Common myeloid progenitor, CD34-positive (primary cell): ENCODE data around the gene INAVA.
A peak's percentile ranks its signal among the peaks of the same experiment; 100 is the strongest.

ENCODE experiments used
- CTCF ChIA-PET: fragments of 350-600 bp; sonication (Branson Sonifier 250); formaldehyde crosslinking; loops from one replicate; lab custom pipeline; 2021; ENCODE audit warnings: antibody characterized with exemption; lab: Charles Lee
- POLR2A ChIA-PET: fragments of 350-600 bp; sonication (Branson Sonifier 250); formaldehyde crosslinking; loops from one replicate; lab custom pipeline; 2021; ENCODE audit warnings: antibody characterized with exemption; lab: Charles Lee
- DNase-seq, 3 donors: peaks; one replicate each; pipeline versions ENCODE4 v3.0.0 to v3.0.0-alpha.2; 2013
- H3K27ac ChIP-seq, 2 experiments: 1 replicate in 1 of 2; 2 replicates in 1 of 2; pipeline ENCODE4 v1.7.0; 2013; ENCODE audit warnings: inconsistent platforms in 2 of 2, low read length in 2 of 2, mild to moderate bottlenecking in 2 of 2, low read depth in 1 of 2, moderate library complexity in 1 of 2; ENCODE audit not compliant: severe bottlenecking in 2 of 2, insufficient read depth in 1 of 2, poor library complexity in 1 of 2
- H3K27me3 ChIP-seq, 5 experiments: replicated peaks in 2 of 5; 1 replicate in 3 of 5; 2 replicates in 2 of 5; pipeline versions ENCODE4 v1.6.1 to v1.7.0; 2013; ENCODE audit warnings: low read length in 4 of 5, mild to moderate bottlenecking in 2 of 5, moderate library complexity in 2 of 5, inconsistent platforms in 1 of 5; ENCODE audit not compliant: insufficient read depth in 5 of 5, control insufficient read depth in 4 of 5
- H3K36me3 ChIP-seq, 4 experiments: 1 replicate in 2 of 4; 2 replicates in 2 of 4; pipeline versions ENCODE4 v1.6.1 to v1.7.0; 2013; ENCODE audit warnings: low read length in 3 of 4, control low read depth in 1 of 4, mild to moderate bottlenecking in 1 of 4; ENCODE audit not compliant: control insufficient read depth in 4 of 4, insufficient read depth in 4 of 4
- H3K4me1 ChIP-seq, 4 experiments: 1 replicate in 3 of 4; 2 replicates in 1 of 4; pipeline versions ENCODE4 v1.6.1 to v1.7.1; 2013; ENCODE audit warnings: low read length in 3 of 4, mild to moderate bottlenecking in 3 of 4, control low read depth in 1 of 4, inconsistent platforms in 1 of 4, moderate library complexity in 1 of 4; ENCODE audit not compliant: control insufficient read depth in 4 of 4, insufficient read depth in 4 of 4; ENCODE audit errors: control extremely low read depth in 1 of 4
- H3K4me3 ChIP-seq, 7 experiments: 1 replicate in 4 of 7; 2 replicates in 3 of 7; pipeline versions ENCODE4 v1.5.1 to v1.7.0; 2013; ENCODE audit warnings: mild to moderate bottlenecking in 7 of 7, low read length in 6 of 7, moderate library complexity in 6 of 7, inconsistent platforms in 2 of 7, low read depth in 2 of 7, control low read depth in 1 of 7; ENCODE audit not compliant: insufficient read depth in 4 of 7, control insufficient read depth in 1 of 7; ENCODE audit errors: extremely low read depth in 1 of 7
- H3K9me3 ChIP-seq, 5 experiments: 1 replicate in 4 of 5; 2 replicates in 1 of 5; pipeline versions ENCODE4 v1.6.1 to v1.7.1; 2013; ENCODE audit warnings: low read length in 4 of 5, mild to moderate bottlenecking in 2 of 5, inconsistent platforms in 1 of 5, low read depth in 1 of 5, moderate library complexity in 1 of 5; ENCODE audit not compliant: control insufficient read depth in 4 of 5, insufficient read depth in 2 of 5; ENCODE audit errors: control extremely low read depth in 1 of 5
- WGBS: methylation state at CpG from one replicate; pipeline ENCODE4 v1.1.5; 2013; ENCODE audit not compliant: insufficient coverage; 5-methylcytosine and 5-hydroxymethylcytosine counted together

The INAVA gene

GRCh38 chr1:200887036-200887435, 7.7 kb upstream of the INAVA start:
- Histone ChIP-seq H3K9me3 (no peaks in the 10 kb centered on the region), H3K4me1 (peaks cover 0 to 53% (median 35%) of the 10 kb centered on the region in 4 experiments), H3K27ac (no peak overlapping the region), H3K36me3 (no peaks in the 10 kb centered on the region), H3K4me3 (no peak overlapping the region), H3K27me3 (peaks cover 0 to 23% (median 15%) of the 10 kb centered on the region in 5 experiments)
- ChIA-PET POLR2A (no interaction called here), CTCF (interaction anchor here (2.0 kb wide), 1 partner anchor 14 kb away, joined by 6 read pairs; the partner anchor contains the start of gene GPR25)
- WGBS, result 95% methylated on average over 7 of the region's 11 CpGs
- no peak for DNase-seq

- H3K4me3 ChIP-seq, result peak overlapping the region in 2 of 7 experiments; percentile 11 to 51
- H3K4me1 ChIP-seq, result peaks cover 0 to 61% (median 36%) of the 10 kb centered on the region in 4 experiments
- no peaks in the 10 kb centered on the region for H3K9me3 ChIP-seq
- POLR2A ChIA-PET, result interaction anchor here (0.6 kb wide), 1 partner anchor 1769 kb away, joined by 6 read pairs; no protein-coding TSS in a partner anchor
- WGBS, result 59% methylated on average over 9 of the region's 9 CpGs
- H3K27ac ChIP-seq, result no peak overlapping the region
- DNase-seq, result no peak
- no peaks in the 10 kb centered on the region for H3K36me3 ChIP-seq
- H3K27me3 ChIP-seq, result peaks cover 0 to 30% (median 23%) of the 10 kb centered on the region in 5 experiments
- CTCF ChIA-PET, result interaction anchor here (0.6 to 2.0 kb wide), 5 partner anchors 12 to 391 kb away, joined by 3 to 6 read pairs (median 4); partner anchors contain the start of gene GPR25
Observed at GRCh38 chr1:200887772-200888348, 6.8 kb upstream of the INAVA start.

- ChIA-PET POLR2A (interaction anchor here (0.6 kb wide), 1 partner anchor 1770 kb away, joined by 6 read pairs; no protein-coding TSS in a partner anchor), CTCF (interaction anchor here (0.6 to 2.0 kb wide), 5 partner anchors 12 to 390 kb away, joined by 3 to 6 read pairs (median 4); partner anchors contain the start of gene GPR25)
- DNase-seq, result peak; percentile 38 to 88 (median 82)
- H3K4me3 ChIP-seq, result peak overlapping the region in 3 of 7 experiments; percentile 4 to 51 (median 33)
- no peak overlapping the region for H3K27ac ChIP-seq
- H3K4me1 ChIP-seq, result peaks cover 0 to 61% (median 36%) of the 10 kb centered on the region in 4 experiments
- H3K27me3 ChIP-seq, result peaks cover 0 to 31% (median 28%) of the 10 kb centered on the region in 5 experiments
- no peaks in the 10 kb centered on the region for H3K9me3 ChIP-seq
- WGBS, result 0% methylated on average over 1 of the region's 7 CpGs
- H3K36me3 ChIP-seq, result no peaks in the 10 kb centered on the region
Observed at GRCh38 chr1:200888349-200888838, 6.3 kb upstream of the INAVA start.

- peak in 1 of 3 donors; percentile 31 for DNase-seq
- Histone ChIP-seq H3K9me3 (no peaks in the 10 kb centered on the region), H3K27me3 (peaks cover 0 to 43% (median 32%) of the 10 kb centered on the region in 5 experiments), H3K27ac (no peak overlapping the region), H3K36me3 (no peaks in the 10 kb centered on the region), H3K4me3 (no peak overlapping the region), H3K4me1 (peaks cover 0 to 61% (median 36%) of the 10 kb centered on the region in 4 experiments)
- POLR2A ChIA-PET, result no interaction called here
- CTCF ChIA-PET, result interaction anchor here (1.4 to 1.7 kb wide), 2 partner anchors 18 to 52 kb away, joined by 4 to 6 read pairs; no protein-coding TSS in a partner anchor
- 100% methylated on average over 1 of the region's 2 CpGs for WGBS
Observed at GRCh38 chr1:200889571-200889970, 5.1 kb upstream of the INAVA start.

- Histone ChIP-seq H3K4me3 (no peak overlapping the region), H3K9me3 (no peaks in the 10 kb centered on the region), H3K4me1 (peaks cover 0 to 61% (median 36%) of the 10 kb centered on the region in 4 experiments), H3K27me3 (peaks cover 0 to 44% (median 32%) of the 10 kb centered on the region in 5 experiments), H3K36me3 (no peaks in the 10 kb centered on the region), H3K27ac (no peak overlapping the region)
- CTCF ChIA-PET, result no interaction called here
- DNase-seq, result no peak
- POLR2A ChIA-PET, result no interaction called here
- 92% methylated on average over 9 of the region's 15 CpGs for WGBS
Observed at GRCh38 chr1:200890027-200890426, 4.7 kb upstream of the INAVA start.

- Histone ChIP-seq H3K4me3 (peak overlapping the region; percentile 11 to 66 (median 54)), H3K4me1 (peaks cover 0 to 64% (median 38%) of the 10 kb centered on the region in 4 experiments), H3K9me3 (no peaks in the 10 kb centered on the region), H3K27ac (no peak overlapping the region), H3K27me3 (peaks cover 0 to 50% (median 32%) of the 10 kb centered on the region in 5 experiments), H3K36me3 (no peaks in the 10 kb centered on the region)
- DNase-seq, result peak; percentile 17 to 31 (median 26)
- 2% methylated on average over 59 of the region's 72 CpGs for WGBS
- ChIA-PET CTCF (interaction anchor here (0.8 to 1.7 kb wide), 3 partner anchors 9 to 13 kb away, joined by 3 to 10 read pairs (median 3); no protein-coding TSS in a partner anchor), POLR2A (interaction anchor here (0.6 kb wide), 1 partner anchor 18 kb away, joined by 3 read pairs; no protein-coding TSS in a partner anchor)
Observed at GRCh38 chr1:200890818-200891773, 3.6 kb upstream of the INAVA start.
